ENCODE data around the gene TRPV6. TPM values are rescaled to one million over a fixed set of nuclear protein-coding genes. Genes with fewer than 3 reads are reported as not detected.

The TRPV6 gene
- total RNA-seq, 1 donor from 2014 or later, result 0.07 TPM

DNA sequence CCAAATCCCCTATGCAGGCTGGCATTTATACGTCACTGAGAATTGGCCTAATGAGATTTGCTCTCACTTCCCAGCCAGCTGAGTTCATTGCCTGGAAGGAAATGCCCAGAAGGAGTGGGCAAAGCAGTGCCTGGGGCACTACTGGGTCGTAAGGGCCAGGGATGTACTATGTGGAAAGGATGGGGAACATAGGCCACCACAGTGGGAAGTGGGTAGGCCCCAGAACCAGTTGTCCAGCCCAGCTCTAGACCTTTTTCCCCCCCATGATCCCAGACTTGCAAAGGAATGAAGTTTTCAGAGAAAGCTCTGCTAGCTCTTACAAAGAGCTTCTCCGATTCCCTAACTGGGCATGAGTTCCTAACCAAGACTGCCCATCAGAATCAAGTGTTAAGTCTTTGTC, 34.1 kb upstream of the TRPV6 start:
- TF ChIP-seq CTCF (conservative IDR thresholded peaks at IDR 0.05), result no peak
- DNase-seq (ENCODE audit: low read depth, low spot score), result no peak
- no peaks in the 10 kb centered on the region for H3K4me1 Mint-ChIP-seq
- no peaks in the 10 kb centered on the region for H3K9me3 Mint-ChIP-seq
- H3K27ac Mint-ChIP-seq (ENCODE audit: unreplicated experiment), result no peak overlapping the region
- H3K27me3 Mint-ChIP-seq (ENCODE audit: low read depth), result peaks cover 6% of the 10 kb centered on the region
- no peak overlapping the region for H3K4me3 Mint-ChIP-seq
- H3K36me3 Mint-ChIP-seq (ENCODE audit: low read depth), result no peaks in the 10 kb centered on the region

- no peaks in the 10 kb centered on the region for H3K36me3 Mint-ChIP-seq (ENCODE audit: low read depth)
- no peaks in the 10 kb centered on the region for H3K4me1 Mint-ChIP-seq
- H3K27ac Mint-ChIP-seq (ENCODE audit: unreplicated experiment), result no peak overlapping the region
- H3K27me3 Mint-ChIP-seq (ENCODE audit: low read depth), result peaks cover 7% of the 10 kb centered on the region
- no peaks in the 10 kb centered on the region for H3K9me3 Mint-ChIP-seq
- H3K4me3 Mint-ChIP-seq, result no peak overlapping the region
- TF ChIP-seq CTCF (conservative IDR thresholded peaks at IDR 0.05), result no peak
- no peak for DNase-seq (ENCODE audit: low read depth, low spot score)
Measured at GRCh38 chr7:142918901-142919300, 33.4 kb upstream of the TRPV6 start.

DNA sequence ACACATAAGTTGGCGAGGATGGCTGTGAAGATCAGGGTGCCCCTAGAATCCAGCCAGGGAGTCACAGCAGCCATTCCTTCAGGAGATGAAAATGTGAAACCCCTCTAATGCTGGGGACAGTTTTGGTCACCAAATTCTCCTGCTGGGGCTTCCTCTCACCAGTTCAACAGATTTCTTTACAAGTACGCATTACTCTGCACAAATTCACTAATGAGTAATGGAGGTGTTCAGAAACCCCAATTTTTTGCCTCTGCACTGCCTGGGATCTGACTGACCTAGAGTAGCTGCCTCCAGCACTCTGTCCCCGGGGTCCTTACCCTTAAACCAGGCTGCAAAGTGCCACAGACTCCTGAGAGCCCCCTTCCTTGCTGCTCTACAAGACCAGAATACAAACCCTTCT, 31.9 kb upstream of the TRPV6 start:
- no peak for DNase-seq (ENCODE audit: low read depth, low spot score)
- Mint-ChIP-seq H3K27me3 (ENCODE audit: low read depth) (peaks cover 20% of the 10 kb centered on the region), H3K9me3 (no peaks in the 10 kb centered on the region), H3K4me1 (no peaks in the 10 kb centered on the region), H3K4me3 (no peak overlapping the region), H3K36me3 (ENCODE audit: low read depth) (no peaks in the 10 kb centered on the region), H3K27ac (ENCODE audit: unreplicated experiment) (no peak overlapping the region)
- TF ChIP-seq CTCF (conservative IDR thresholded peaks at IDR 0.05), result no peak

DNA sequence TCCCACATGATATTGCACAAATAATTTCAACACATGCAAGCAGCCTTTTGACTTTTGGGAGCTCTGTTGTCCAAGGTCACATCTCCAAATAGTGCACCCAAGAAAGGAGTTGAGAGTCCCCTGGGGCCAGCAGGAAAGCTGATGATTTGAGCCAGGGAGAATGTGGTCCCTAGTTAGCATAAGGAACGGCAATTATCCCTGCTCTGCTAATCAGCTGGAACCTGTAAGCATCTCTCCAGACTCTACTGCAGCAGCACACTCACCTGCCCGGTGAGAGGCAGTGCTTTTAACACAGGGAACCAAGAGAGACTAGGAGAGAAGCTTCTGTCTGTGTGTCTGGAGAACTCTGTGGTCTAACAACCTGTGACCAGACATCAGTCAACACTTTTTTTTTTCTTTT, 31.0 kb upstream of the TRPV6 start:
- Mint-ChIP-seq H3K27ac (ENCODE audit: unreplicated experiment) (no peak overlapping the region), H3K4me1 (no peaks in the 10 kb centered on the region), H3K36me3 (ENCODE audit: low read depth) (no peaks in the 10 kb centered on the region), H3K4me3 (no peak overlapping the region), H3K9me3 (no peaks in the 10 kb centered on the region), H3K27me3 (ENCODE audit: low read depth) (peaks cover 26% of the 10 kb centered on the region)
- TF ChIP-seq CTCF (conservative IDR thresholded peaks at IDR 0.05), result no peak
- no peak for DNase-seq (ENCODE audit: low read depth, low spot score)

DNA sequence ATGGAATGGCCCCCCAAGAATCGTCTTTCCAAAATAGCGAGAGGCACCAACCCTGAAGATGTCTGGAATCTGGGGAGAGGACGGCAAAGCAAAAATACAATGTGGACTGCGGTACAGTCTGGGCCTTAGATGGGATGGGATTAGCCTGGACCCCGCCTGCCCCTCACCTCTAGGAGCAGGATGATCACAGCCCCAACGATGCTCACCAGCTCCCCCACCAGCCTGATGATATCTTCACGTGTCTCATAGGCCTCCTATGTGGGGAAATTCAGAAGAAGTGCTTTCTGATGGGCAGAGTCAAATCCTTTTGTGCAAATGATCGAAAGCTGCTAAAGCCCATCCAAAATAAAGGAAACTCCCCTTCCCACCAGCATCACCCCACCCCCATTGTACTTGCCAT, 29.8 kb upstream of the TRPV6 start:
- Mint-ChIP-seq H3K9me3 (no peaks in the 10 kb centered on the region), H3K27ac (ENCODE audit: unreplicated experiment) (no peak overlapping the region), H3K36me3 (ENCODE audit: low read depth) (no peaks in the 10 kb centered on the region), H3K4me1 (no peaks in the 10 kb centered on the region), H3K27me3 (ENCODE audit: low read depth) (peaks cover 36% of the 10 kb centered on the region), H3K4me3 (no peak overlapping the region)
- DNase-seq (ENCODE audit: low read depth, low spot score), result no peak
- no peak for TF ChIP-seq CTCF (conservative IDR thresholded peaks at IDR 0.05)

DNA sequence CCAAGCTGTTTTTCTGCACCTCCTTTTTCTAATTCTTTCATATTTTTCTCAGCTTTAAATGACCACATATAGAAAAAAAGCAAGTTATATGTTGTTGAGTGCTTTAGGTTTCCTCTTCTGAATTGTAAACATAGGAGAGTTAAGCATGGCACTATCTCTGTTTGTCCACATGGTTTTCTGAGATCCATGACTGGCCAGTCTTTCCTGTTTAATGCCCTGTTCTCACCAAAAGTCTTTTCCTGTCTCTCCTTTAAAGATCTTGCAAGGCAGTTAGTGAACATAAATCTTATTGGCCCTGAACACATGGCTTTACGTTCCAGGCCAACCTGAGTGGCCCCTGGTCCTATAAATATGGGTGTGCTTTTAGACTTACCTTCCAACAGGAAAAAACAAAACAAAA, 28.6 kb upstream of the TRPV6 start:
- no peak for TF ChIP-seq CTCF (conservative IDR thresholded peaks at IDR 0.05)
- no peak overlapping the region for H3K27ac Mint-ChIP-seq (ENCODE audit: unreplicated experiment)
- no peak overlapping the region for H3K4me3 Mint-ChIP-seq

More for the DNA sequence above, 28.6 kb upstream of the TRPV6 start:
- Mint-ChIP-seq H3K4me1 (no peaks in the 10 kb centered on the region), H3K27me3 (ENCODE audit: low read depth) (peaks cover 45% of the 10 kb centered on the region), H3K36me3 (ENCODE audit: low read depth) (no peaks in the 10 kb centered on the region), H3K9me3 (no peaks in the 10 kb centered on the region)
- DNase-seq (ENCODE audit: low read depth, low spot score), result no peak
